Eye (tissue), 1 donor: ENCODE results near the gene MFSD1.

Experiments
- DNase-seq: peaks from one replicate; pipeline ENCODE4 v3.0.0-alpha.2; 2015

The MFSD1 gene, protein sequence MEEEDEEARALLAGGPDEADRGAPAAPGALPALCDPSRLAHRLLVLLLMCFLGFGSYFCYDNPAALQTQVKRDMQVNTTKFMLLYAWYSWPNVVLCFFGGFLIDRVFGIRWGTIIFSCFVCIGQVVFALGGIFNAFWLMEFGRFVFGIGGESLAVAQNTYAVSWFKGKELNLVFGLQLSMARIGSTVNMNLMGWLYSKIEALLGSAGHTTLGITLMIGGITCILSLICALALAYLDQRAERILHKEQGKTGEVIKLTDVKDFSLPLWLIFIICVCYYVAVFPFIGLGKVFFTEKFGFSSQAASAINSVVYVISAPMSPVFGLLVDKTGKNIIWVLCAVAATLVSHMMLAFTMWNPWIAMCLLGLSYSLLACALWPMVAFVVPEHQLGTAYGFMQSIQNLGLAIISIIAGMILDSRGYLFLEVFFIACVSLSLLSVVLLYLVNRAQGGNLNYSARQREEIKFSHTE

DNA sequence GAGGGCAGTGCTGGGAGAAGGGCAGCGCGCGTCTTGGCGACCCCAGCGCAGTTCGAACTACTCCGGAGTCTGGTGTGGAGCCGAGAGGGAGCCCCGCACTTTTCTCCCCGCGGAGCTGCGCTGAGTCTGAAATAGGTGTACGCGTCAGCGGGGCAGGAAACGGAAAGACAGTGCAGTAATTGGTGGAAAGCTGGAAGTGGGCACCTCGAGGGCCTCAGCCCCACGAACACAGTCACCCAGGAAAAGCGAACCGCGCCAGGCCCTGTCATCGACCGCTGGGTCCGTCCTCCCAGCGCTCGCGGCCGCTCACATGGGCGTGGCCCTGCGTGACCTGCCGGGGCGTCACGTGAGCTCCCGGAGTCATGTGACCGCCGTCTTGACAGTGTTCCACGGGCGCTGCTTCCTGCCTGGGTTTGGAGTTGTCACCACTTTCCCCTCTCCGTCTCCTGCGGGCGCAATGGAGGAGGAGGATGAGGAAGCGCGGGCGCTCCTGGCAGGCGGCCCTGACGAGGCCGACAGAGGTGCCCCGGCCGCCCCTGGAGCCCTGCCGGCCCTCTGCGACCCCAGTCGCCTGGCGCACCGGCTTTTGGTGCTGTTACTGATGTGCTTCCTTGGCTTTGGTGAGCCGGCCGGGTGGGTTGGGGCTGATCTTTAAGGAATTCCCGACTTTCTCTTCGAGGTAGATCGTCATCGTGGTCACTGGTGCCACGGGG lies at the start of gene MFSD1:
Gene MFSD1 (plus strand): TSS at position 359 of the 713 bp plus-strand sequence. CDS start 99 bp downstream, at position 458.
- DNase-seq: peak; percentile 96

DNA sequence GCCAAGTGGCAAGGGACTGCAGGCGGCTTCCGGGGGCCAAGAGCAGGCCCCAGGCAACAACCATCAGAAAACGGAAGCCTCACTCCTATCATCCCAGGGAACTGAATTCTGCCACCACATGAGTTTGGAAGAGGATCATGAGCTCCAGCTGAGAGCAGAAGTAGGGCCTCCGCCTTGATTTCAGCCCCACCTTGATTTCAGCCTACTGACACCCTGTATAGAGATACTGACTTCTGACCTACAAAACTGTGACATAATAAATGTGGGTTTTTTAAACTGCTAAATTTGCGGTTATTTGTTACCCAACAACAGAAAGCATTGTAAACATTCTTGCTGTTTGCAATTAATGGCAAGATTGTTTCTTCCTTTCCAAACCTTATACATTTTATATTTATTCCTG lies 48.0 kb upstream of the MFSD1 start:
- no peak for DNase-seq

DNA sequence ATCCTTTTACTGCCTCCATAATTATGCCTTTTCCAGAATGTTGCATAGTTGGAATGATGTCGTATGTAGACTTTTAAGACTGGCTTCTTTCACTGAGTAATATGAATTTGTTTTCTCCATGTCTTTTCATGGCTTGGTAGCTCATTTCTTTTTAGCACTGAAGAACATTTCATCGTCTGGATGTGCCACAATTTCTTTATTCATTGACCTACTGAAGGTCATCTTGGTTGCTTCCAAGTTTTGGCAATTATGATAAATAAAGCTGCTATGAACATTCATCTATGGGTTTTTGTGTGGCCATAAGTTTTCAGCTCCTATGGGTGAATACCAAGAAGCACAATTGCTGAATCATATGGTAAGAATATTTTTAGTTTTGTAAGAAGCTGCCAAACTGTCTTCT lies 46.4 kb upstream of the MFSD1 start:
- DNase-seq: no peak

DNA sequence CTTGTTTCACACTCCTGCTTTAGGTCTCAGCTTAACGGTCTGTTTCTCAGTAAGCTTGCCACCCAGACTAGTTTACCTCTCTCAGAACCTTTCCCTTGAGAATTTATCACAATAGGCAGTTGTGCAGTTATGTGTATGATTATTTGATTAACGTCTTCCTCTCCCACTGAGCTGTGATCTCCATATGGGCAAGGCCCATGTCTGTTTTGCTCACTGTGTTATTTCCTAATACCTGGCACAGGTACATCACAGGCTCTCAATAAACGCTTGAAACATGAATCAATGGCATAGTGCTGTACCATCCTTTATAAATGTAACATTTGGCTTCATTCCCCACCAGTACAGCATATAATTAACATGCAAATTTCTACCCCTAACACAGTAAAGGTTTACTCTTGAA lies 40.5 kb upstream of the MFSD1 start:
- DNase-seq: no peak

DNA sequence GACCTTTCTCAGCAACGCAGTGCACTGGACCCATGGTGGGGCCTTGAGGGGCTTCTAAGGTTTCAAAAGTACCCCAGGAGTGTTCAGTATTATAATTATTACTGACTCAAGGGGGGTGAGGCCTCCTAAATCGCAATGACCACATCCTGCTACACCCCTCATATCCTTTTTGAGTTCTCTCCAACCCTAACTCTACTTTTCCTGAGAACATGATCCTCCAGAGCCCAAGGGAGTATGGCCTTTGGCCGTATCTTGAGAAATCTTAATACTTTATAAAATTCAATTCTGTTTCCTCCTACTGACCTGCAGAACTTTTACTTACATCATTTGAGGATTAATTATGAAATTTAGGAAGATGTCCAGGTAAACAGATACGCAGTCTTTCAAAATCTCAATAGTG lies 39.2 kb upstream of the MFSD1 start:
- DNase-seq: no peak

DNA sequence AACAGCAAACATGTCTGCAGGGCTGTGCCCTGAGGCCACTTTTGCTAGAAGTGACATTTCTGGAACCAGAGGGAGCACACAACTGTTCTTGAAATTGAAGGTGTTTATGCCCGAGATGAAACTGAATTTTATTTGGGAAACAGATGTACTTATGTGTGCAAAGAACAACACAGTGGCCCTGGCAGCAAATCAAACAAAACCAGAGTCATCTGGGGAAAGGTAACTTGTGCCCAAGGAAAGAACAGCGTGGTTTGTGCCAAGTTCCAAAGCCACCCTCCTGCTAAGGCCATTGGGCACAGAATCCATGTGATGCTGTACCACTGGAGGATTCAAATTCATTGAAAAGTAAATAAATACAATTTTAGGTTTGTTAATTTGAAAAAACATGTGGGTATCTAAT lies 38.4 kb upstream of the MFSD1 start:
- no peak for DNase-seq

DNA sequence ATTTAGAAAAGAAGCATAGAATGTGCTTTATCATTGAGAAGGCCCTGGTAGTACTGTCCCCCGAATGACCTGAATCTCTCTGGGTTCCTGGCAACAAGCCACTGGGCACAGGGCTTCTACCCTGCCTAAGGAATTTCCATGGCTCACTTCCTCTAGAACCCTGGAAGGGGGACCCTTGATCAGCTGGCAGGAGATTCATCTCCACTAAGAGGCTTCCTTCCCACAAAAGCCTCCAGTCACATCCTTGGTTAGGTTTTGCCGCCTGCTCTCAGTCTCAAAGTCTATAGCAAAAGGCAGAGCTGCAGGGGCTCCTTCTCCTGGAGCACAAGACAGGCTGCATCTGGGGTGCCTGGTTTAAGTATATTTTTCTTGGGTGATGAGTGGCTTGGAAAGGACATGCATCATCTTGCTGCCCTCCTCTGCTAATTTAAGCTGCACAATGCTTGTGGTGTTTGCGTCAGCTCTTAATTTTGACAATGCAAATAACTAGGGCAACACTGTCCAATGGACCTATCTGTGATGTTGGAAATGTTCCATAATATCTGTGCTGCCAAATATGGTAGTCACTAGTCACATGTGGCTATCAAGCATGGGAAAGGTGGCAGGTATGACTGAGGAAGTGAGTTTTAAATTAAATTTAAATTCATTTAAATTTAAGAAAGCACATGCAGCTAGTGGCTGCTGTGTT lies 36.2 kb upstream of the MFSD1 start:
- no peak for DNase-seq

DNA sequence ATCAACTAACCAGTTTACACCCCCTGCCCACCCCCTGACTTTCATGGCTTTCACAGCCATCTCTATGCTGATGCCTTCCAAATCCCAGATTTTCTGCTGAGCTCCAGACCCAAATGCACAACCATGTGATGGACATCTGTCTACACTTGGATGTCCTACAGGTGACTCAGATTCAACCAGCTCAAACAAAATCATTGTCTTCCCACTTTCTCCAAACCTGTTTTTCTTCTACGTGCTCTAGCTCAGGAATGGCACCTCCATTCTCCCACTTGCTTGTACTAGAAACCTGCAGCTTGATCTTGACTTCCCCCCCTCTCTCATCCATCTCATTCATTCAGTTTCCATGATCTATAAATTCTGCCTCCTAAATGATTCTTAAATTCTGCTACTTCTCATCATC lies 35.5 kb upstream of the MFSD1 start:
- no peak for DNase-seq

DNA sequence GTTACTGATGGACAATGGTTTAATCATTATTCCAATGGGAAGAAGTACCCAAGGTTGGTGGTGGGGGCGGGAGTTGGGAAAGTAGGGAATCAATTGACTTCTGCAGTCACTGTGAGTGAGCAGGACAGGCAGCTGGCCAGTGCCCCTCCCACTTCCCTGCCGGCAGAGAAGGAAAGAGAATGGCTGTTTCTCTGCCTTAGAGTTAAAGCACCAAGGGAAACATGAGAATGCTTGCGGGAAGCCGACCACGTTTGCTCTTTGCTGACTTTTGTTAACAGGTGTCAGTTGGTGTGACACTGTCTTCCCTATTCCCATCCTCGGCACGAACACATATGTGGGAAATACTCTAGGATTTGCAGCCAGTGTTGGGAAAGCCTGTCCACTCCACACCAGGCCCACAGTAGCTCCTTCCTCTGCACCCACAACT lies 33.5 kb upstream of the MFSD1 start:
- DNase-seq: peak; percentile 55

DNA sequence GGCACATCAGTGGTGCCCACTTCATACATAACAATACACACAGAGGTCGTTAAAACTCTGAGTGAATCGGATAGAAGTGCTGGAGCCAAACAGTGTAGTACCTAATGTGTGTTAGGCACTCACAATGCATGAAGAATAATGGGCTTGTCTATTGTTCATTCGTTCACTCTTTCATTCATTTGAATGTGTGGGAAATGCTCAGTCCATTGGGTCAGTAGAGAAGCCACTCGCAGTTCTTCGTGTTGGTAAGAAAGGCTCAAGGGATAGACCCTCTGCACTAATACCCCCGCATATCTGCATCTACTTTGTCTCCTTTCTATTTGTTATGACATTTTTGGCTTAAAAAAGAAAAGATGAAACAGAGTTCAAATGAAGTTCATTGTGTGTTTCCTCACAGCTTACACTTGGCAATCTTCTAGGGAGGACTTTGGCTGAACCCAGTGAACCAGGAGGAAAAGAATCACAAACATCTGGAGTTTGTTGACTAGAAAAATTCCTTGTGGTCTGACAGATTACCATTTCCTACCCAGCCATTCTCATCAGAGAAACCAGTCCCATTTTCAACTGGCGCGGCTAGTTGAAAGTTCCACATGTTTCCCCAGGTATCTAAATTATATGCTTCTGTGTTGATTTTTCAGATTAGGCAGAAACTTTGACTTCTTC lies 32.8 kb upstream of the MFSD1 start:
- DNase-seq: peak; percentile 87

DNA sequence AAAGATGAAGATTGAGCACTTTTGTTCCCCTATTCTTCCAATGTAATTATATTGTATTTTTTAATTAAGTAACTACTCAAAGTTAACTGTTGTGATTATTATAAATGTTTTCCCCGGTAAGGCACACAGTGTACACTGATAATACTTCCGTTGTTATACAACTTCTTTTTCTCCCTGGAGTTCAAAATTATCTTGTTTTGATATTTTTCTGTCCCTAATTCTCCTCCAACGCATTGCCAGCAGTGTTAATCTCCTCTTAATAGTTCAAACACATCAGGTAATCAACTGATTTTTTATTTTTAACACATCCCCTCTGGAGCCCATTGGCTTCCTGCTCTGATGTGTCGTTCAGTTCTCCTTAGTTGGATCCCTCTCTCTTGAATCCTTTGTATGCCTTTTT lies 32.3 kb upstream of the MFSD1 start:
- DNase-seq: peak; percentile 14

DNA sequence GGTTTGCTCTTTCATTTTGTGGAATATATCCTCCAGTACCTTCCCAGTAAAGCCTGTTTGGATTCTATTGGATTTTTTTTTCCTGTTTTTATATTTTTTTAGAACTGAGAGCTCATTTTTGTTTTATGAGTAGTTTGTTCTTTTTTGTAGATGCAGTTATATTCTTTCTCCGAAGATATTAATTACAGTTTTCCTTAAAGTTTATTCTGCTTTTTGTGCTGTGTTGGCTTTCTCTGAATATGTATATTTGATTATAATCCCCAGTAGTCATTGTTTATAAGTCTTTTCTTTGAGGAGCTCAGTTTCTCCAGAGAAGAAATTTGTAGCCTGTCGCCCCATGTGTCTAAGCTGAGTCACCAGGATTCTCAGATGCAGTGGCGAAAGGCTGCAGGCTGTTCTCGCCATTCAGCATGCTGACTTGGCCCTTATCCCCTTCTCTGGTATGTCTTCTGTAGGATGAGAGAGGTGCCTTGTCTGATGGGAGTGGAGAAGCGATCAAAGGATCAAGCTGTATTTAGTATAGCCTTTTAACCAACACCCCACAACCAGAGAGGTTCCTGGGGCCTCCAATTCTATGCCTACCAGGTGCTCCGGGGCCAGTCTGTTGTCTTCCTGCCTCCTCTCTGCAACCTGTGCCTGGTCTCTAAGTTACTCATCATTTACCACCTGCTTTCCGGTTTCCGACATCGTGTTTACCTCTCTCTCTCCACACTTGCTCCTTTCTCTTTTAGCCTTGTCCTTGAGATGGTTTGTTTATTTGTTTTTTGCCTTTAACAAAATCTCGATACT lies 31.7 kb upstream of the MFSD1 start:
- DNase-seq: no peak

DNA sequence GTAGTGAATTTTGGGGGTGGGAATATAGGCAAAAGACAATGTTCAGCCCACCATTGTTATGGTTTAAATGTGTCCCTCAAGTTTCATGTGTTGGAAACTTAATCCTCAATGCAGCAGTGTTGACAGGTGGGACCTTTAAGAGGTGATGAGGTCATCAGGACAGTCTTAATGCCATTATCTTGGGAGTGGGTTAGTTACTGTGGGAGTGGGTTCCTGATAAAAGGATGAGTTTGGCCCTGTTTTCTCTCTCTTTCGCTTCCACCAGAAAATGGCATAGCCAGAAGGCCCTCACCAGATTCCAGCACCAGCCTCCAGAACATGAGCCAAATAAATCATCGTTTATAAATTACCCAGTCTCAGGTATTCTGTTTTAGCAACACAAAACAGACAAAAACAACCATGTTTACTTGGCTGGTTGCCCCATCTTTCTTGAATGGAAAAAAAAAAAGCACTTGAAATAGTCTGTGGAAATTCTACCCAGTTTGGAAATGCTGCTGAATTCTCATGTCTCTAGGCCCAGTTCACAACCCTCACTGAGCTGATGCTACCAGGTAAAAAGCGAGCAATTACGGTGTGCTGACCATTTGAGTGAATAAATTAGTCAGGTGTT lies 31.0 kb upstream of the MFSD1 start:
- no peak for DNase-seq

DNA sequence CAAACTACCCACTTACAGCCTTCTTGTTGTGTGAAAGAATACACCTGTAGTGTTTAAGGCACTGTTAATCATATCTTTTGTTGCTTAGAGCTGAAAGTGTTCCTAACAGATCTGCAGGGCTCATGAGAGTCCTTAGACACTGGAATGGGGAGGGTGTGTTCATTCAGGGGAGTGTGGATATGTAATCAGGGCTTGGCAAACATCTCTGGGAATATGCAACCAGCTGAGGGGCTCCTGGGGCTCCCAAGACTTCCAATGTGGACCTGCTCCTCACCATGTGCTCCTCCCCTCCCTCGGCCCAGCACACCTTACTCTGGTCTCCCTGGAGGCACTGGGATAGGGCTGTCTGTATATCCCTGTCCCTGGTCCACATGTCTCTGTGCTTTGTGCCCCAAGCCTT lies 30.3 kb upstream of the MFSD1 start:
- DNase-seq: no peak

DNA sequence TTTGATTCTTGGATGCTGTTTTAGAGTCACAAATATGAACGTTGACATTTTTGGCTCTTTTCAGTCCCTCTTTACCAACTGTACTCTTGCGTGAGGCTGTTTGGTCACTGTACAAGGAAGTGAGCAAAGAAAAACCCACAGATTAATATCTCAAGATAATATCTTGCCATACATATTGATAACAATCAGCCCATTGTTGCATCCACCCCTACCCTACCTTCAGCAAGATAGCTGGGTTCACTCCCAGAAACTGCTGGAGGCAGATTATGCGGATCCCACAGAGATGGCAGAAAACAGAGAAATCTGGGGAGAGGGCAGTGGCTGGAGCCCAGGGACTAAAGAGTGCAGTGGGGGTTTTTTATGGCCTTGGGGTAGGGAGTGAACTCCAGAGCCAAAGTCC lies 29.9 kb upstream of the MFSD1 start:
- no peak for DNase-seq

DNA sequence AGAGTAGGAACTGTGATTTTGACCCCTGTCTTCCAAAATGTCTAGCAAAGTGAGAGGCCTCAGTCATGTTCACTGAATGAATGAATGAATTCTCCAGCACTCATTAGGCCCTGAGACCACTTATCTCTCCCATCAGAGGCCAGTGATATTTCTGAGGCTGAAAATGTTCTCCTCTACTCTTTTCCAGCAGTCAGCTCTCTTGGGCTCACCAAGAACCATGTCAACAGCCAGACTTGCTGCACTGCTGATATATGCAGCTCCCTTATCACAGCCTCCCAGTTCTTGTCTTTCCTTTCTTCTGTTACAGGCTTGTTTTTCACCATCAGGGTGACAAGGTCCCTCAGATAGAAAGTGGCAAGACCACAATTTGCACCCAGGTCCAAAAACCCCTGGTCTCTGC lies 28.7 kb upstream of the MFSD1 start:
- DNase-seq: no peak

DNA sequence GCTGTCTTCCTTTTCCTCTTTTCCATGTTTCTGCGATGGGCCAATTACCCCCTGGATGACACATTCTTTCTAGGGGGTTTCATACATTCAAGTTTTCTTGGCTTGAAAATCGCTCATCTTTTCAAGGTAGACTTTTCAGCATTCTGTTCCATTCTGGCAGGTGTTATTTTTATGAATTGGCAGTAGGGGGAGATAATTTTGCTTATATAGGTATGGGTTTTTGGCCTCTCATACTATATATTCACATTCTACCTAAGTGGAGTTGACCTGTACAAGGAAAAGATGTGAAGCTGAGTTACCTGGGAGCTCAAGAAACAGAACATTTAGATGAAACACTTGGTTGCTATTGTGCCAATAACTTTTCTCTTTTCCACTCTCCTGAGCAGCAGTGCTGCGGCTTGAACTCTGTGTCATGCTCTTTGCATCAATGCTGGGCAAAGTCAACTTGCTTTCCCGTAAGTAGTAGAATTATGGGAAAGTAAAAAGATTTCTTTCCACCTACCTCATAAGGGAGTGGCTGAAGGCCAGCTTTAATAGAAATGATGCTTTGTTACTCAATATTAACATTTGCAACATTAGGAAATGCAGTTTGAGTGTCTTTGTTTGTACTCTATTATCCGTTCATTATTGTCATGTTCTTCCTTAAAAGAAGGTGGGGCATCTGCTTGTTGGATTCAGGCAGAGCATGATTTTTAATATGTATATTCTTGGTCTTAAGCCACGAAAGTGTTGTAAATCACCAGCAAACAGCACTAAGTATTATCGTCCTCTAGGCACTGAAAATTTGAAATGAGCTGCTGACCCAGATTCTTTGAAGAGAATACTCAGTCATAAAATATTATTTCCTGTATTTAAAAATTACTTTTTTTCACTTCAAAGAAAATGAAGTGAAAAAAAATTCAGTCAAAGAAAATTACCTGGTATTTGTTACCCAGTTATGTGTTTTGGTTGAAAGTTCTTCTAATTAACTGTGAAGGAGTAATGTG lies 27.7 kb upstream of the MFSD1 start:
- DNase-seq: no peak

DNA sequence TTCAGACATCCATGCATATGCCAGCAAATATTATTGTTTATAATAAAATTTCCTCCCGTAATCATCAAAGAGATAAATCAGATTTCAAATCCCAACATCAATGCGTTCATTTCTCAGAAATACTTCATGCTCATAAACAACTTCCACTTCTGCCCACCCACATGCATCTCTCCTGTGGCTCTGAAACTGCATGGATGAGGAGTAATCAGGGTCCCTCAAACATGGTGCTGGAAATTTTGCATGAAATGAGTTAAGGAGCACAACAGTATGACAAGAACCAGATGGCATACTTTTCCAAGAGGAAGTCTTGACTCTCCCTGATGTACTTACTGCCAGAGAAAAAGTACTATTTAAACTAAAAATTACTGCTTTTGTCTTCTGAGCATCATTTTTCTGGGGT lies 26.9 kb upstream of the MFSD1 start:
- DNase-seq: no peak

DNA sequence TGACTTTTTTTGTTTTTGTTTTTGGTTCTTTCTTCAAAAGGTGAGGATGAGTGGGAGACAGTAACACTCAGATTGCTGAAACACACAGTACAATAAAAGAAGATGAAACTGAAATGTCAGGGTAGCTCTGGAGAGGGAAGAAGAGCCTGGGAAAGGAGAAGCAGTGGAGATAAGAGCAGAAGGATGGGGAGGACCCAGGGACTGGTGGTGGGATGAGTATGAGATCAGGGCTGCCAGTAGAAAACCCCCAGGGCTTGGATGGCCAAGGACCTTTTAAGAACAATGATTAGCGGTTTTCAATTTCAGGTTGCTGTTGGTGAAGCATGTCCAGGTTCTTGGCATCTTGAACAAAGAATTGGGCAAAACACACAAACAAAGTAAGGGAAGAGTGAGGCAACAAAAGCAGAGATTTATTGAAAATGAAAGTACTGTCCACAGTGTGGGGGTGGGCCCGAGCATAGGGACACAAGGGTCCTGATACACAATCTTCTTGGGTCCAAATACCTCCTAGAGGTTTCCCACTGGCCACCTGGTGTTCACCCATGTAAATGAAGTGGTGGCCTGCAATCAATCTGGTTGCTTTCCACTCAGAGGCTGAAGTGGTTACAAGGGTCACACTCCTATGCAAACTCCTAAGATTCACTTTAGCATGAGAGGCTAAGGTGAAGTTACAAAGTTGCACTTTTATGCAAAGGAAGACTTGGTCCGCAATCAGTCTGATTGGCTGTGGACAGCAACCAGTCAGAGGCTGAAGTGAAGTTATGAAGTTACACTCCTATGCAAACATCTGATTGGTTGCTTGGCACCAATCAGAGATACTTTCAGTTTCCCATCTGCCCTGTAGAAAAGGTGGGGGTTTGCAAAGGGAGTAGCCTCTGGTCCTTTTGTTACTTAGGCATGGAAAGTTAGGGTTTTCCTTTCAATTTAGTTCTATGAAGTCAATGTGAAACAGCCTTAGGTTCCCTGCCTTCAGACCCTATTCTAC lies 26.1 kb upstream of the MFSD1 start:
- DNase-seq: no peak
